NCI-H748 (cell line): ENCODE data around the gene BNC1.

ENCODE experiments used
- DNase-seq: peaks from one replicate; lab custom pipeline; 2025; ENCODE audit not compliant: unreplicated experiment; lab: John Stamatoyannopoulos, UW

The BNC1 gene

GRCh38 chr15:83284559-83285283 lies at the start of gene BNC1:
Gene BNC1 (minus strand): TSS chr15:83284664. CDS start chr15:83284628, 36 bp downstream.
- no peak for DNase-seq

GRCh38 chr15:83327041-83327440 lies 42.6 kb upstream of the BNC1 start:
- DNase-seq: no peak

GRCh38 chr15:83324799-83325198 lies 40.3 kb upstream of the BNC1 start:
- no peak for DNase-seq

GRCh38 chr15:83323296-83323711 lies 38.8 kb upstream of the BNC1 start:
- no peak for DNase-seq

GRCh38 chr15:83322691-83323090 lies 38.2 kb upstream of the BNC1 start:
- no peak for DNase-seq

- no peak for DNase-seq
Observed at GRCh38 chr15:83322061-83322460, 37.6 kb upstream of the BNC1 start.

- DNase-seq: no peak
Observed at GRCh38 chr15:83320844-83321243, 36.4 kb upstream of the BNC1 start.

- no peak for DNase-seq
Observed at GRCh38 chr15:83320404-83320803, 35.9 kb upstream of the BNC1 start.

GRCh38 chr15:83319771-83320170 lies 35.3 kb upstream of the BNC1 start:
- DNase-seq: no peak

- no peak for DNase-seq
Observed at GRCh38 chr15:83318861-83319415, 34.5 kb upstream of the BNC1 start.

- no peak for DNase-seq
Observed at GRCh38 chr15:83318036-83318435, 33.6 kb upstream of the BNC1 start.

- DNase-seq: no peak
Observed at GRCh38 chr15:83312071-83312470, 27.6 kb upstream of the BNC1 start.

GRCh38 chr15:83310521-83311456 lies 26.3 kb upstream of the BNC1 start:
- no peak for DNase-seq

GRCh38 chr15:83308671-83309070 lies 24.2 kb upstream of the BNC1 start:
- no peak for DNase-seq

- DNase-seq: no peak
Observed at GRCh38 chr15:83306561-83306960, 22.1 kb upstream of the BNC1 start.

- no peak for DNase-seq
Observed at GRCh38 chr15:83305704-83306291, 21.3 kb upstream of the BNC1 start.

GRCh38 chr15:83304861-83305703 lies 20.6 kb upstream of the BNC1 start:
- no peak for DNase-seq

GRCh38 chr15:83303535-83303934 lies 19.1 kb upstream of the BNC1 start:
- DNase-seq: no peak

GRCh38 chr15:83300826-83301225 lies 16.4 kb upstream of the BNC1 start:
- DNase-seq: no peak

- DNase-seq: peak; percentile 23
Observed at GRCh38 chr15:83299462-83299861, 15.0 kb upstream of the BNC1 start.

- DNase-seq: no peak
Observed at GRCh38 chr15:83295417-83295816, 11.0 kb upstream of the BNC1 start.
